HuH-7 (cell line): ENCODE results near the gene SLC66A3.

Experiments used
- DNase-seq: peaks from one replicate; pipeline ENCODE4 v3.0.0; 2011; ENCODE audit warnings: low spot score

The SLC66A3 gene

GRCh38 chr2:11214770-11215169 is 59.5 kb downstream of the SLC66A3 start:
- no peak for DNase-seq

- DNase-seq: no peak
Measured at GRCh38 chr2:11215407-11215806, 60.1 kb downstream of the SLC66A3 start.

GRCh38 chr2:11220445-11220844 is 65.2 kb downstream of the SLC66A3 start:
- DNase-seq: no peak

GRCh38 chr2:11222845-11223244 is 67.6 kb downstream of the SLC66A3 start:
- no peak for DNase-seq

GRCh38 chr2:11224887-11225286 is 69.6 kb downstream of the SLC66A3 start:
- DNase-seq: no peak

- DNase-seq: no peak
Measured at GRCh38 chr2:11227595-11227994, 72.3 kb downstream of the SLC66A3 start.
